ENCODE measurements around the gene CACNA2D1.

CACNA2D1 gene

DNA sequence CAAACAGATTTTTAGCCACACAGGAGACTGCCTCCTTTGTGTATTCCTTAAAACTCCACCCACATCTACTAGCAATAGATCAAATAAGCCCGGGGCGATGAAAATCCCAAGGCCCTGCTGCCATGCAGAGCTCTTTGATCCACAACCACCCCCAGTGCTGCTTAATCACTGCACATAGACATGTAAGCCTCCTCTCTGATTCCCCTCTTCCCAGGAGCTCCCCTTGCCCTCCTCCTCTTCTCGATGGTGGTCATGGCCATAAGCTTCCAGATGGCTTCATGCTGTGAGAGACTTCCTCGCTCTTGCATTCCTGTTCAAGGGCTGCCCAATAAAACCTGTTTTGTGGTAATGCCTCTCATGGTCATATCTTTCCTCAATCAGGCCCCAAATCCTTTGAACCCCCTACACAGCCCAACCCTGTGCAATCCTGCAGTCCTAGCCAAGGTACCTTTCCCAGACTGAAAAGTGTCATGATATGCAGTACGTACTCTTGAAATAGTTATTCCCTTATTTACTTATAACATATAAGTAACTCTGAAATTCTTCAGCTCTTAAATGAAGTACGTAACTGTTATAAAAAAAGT is 158.5 kb downstream of the CACNA2D1 start:
- no peak for DNase-seq (ENCODE audit: low read depth)

DNA sequence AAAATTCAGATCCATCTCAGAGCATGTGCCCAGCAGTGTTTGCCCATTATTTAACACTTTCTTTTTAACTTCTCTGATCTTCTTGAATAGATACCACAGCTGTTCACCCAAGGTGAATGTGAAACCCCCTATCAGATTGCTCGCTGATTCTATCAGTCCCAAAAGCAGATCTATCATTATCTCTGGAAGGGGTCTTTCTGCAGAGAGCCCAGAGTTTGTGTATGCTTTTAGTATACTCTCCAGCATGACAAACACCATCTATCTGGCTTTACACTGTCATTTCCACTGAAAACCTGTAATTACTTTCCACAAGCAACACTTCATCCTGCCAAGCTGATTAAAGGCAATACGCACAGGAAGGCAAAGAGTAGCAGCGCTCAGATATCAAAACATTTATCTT is 168.2 kb downstream of the CACNA2D1 start:
- DNase-seq (ENCODE audit: low read depth) = no peak

DNA sequence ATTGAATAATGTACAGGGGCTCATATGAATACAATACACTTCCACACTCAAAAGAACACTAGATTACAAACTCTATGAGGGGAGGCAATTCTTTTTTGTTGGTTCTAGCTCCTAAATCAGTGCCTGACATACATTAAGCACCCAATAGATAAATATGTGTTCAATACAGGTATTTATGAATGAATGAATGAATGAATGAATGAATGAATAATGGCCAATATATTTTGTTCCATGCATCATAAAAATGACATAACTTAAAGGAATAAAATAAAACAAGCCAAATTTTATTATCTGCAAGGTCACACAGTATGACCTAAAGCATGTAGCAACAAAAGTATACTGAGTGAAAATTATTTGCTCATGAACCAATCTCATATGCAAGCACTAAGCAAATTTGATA is 168.9 kb downstream of the CACNA2D1 start:
- no peak for DNase-seq (ENCODE audit: low read depth)

DNA sequence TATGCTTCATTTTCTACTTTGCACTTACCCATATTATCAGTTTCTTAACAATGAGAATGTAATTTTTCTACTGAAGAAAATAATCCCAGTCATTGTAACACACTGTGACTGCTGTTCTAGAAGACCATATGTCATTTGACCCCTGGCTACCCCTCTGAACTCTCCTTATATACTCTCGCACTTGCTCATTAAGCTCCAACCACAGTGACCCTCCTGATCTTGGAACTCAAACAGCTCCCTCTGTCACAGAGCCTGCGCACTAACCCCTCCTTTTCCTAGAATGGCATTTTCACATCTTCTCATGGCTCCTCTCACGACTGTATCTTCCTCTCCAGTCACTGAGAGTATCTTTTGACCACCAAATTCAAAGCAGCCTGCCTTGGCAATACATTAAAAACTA is 169.7 kb downstream of the CACNA2D1 start:
- DNase-seq (ENCODE audit: low read depth) = no peak

DNA sequence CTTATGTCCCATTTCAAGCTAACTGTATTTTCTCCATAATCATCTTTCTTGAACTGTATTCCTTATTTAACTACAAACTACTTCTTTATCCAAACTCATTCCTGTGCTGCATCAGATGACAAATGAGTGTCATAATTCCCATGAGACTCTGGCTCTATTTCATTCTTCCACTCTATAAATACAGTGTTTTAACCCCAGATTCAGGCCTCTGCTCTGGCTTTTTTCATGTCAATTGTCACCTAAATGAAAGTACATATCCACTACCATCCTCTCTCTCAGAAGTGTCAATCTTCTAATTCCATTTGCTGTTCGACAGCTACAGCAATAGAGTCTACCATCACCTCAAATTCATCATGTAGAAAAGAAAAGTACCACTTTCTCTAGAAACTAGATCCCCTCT is 172.7 kb downstream of the CACNA2D1 start:
- no peak for DNase-seq (ENCODE audit: low read depth)

DNA sequence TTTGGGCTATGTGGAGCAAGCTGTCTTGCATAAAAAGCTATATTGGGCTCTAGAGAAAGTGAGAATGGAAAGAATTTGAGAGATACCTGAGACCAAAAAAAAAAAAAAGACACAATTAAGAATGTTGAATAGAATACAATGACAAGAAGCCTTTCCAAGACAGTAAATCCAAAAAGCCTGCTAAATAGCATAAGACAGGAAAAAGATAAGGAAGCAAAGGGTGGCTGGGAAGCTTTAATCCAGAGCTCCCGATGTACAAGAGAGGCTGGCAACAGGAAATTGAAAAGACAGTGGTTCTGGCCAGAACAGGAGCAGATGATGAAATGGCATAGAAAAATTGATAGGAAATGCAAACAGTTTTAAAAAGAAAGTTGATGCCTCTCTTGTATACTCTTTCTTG is 174.9 kb downstream of the CACNA2D1 start:
- no peak for DNase-seq (ENCODE audit: low read depth)

DNA sequence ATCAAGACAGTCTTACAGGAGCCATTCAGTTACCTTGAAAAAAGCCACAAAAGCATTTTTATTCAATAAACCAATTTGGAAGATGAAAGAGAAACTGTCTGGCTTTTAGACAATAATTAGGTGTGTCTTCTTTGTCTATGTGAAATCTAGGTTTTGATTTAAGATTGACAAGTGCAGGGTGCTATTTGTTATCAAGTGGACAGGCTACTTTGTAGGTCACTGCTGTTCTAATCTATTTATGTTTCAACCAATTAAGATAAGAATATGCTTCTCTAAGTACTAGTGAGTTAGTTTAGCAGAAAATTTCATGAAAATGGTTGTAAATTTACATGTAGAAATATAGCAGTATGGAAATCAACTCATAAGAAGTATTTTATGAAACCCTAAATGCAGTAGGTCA is 177.5 kb downstream of the CACNA2D1 start:
- no peak for DNase-seq (ENCODE audit: low read depth)

DNA sequence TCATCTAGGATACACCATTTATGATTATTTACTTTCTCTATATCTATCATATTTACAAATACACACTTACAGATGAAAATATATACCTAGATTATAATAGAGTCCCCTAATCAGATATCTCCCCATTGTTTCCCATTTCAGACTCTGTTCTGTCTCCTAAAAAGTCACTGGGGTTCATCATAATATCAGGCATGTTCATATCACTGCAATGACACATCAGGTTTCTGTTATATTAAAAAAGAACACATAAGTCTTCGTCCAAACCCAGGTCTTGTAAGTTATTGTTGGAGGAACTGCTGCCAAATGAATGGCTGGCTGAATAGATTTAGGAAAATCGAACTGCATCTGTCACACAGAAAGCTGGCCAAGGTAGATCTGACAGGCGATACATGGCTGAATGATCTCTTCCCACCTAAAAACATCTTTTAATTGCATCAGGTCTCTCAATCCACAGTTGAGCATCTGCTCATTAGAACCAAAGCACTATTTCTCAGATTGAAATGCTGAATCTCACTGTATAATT is 178.7 kb downstream of the CACNA2D1 start:
- no peak for DNase-seq (ENCODE audit: low read depth)

DNA sequence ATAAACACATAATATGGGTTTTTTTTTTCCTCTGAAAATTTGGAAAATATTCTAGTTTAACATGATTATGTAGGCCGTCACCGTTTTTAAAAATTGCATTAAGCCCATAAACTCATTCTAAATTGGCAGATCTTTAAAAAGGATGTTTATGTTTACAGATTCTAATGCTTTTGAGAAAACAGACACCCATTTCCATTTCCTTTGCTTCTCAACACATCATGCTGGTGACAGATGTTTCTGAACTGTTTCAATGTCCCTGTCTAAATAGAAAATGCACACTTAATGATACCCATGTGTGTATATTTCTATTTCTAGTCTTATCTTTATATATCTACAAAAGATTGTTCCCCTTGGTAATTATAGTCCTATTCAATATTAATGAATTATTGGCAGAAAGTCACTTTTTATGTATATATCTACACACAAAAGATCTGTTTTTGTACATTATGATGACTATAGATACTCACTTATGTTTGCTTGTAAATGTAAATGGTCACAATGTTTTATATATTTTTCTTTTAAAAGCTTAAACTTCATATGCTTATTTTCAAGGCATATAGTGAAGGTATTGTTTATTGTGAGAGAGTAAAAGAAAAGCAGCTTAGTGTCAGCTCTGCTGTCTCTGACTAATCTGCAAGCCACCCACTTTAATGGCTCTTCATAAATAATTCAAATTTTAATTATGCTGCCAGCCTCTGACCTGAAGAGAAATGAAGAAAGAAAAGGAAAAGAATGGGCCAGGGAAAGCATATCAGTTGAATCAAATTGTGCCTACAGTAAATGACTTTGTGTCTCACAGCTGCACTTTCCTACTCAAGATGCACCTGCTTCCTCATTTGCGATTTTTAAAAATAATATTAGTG is 179.4 kb downstream of the CACNA2D1 start:
- DNase-seq (ENCODE audit: low read depth) = no peak

DNA sequence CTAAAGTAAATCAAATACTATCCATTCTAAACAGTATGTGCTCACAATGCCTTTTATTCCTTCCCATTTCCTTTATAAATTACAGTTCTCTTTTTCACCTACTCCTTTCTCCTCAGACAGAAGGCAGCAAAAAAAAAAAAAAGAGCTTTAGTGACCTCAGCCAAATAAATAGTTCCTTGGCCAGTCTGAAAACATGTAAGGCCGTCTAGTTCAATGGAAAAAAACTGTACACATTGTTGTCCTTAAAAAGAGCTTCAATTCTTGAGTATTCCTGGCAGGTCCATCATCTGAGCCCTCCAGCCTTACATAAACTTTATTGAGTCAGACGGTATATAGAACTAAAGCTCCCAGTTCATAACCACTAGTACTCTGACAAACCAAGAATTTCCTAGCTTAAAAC is 185.4 kb downstream of the CACNA2D1 start:
- DNase-seq (ENCODE audit: low read depth) = no peak

DNA sequence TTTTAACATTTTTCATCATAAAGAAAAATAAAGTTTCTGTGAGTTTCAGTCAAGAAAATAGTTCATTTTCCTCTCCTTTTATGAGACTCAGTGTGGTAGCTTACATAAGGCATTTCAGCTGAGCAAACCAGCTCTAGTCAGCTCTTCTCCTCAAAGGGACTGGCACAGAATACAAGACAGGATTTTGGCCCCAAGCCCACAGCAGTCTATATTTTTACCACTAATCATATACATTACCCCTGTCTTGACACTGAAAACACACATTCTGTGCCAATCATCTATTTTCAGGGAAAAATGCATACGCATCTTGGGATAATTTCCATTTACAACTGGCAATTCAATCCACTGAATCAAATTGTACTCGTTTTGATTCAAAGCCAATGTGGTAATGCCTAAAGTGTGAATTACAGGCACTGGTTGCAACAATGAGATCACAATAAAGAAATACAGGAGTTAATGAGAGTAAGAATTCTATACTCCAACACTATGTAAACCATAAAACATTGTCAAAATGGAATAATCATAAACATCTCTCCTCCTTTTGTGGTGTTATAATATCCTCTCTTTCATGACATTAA is 186.4 kb downstream of the CACNA2D1 start:
- no peak for DNase-seq (ENCODE audit: low read depth)

DNA sequence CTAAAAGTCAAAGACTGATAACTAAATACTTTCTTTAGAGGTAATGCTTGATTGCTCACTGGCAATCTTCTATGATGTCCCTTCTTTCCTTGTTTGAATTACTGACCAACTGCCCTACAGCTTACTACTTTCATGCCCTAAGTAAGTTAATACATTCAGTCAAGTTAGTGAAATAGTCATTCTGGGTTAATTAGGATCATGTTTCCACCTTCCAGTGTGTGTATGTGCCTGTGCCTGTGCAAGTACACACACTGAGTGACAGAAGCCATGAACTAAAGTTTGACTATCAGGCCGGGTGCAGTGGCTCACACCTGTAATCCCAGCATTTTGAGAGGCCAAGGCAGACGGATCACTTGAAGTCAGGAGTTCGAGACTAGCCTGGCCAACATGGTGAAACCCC is 187.9 kb downstream of the CACNA2D1 start:
- no peak for DNase-seq (ENCODE audit: low read depth)

DNA sequence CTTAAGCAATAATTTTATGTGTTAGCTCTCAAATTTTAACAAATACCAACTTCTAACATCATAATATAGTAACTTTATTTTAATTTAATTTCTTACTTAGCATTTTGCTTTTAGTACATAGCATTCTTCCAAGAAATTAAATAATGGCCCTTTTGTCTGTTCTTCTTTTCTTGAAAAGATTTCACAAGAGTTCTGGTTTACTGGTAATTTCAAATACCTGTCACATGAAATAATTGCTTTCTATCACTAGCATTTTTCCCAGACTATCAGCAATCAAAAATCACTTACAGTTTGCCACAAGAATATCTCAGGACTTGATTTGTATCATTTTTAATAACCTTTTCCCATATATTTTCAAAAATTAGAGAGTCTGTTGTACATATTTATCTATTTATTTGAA is 193.0 kb downstream of the CACNA2D1 start:
- DNase-seq (ENCODE audit: low read depth) = no peak

DNA sequence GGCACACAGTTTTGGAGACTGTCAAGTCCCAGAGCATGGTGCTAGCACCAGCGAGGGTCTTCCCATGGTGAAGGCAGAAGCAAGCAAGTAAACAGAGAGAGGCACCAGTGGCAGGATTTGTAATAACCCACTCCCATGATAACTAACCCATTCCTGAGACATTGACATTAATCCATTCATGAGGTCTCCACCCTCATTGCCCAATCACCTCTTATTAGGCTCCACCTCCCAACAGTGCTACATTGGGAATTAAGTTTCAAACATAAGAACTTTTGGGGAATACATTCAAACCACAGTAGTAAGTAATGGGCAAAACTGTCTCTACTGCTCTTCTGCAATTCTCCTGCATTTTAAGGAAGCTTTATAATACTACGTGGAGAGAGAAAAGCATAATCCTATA is 193.6 kb downstream of the CACNA2D1 start:
- no peak for DNase-seq (ENCODE audit: low read depth)

DNA sequence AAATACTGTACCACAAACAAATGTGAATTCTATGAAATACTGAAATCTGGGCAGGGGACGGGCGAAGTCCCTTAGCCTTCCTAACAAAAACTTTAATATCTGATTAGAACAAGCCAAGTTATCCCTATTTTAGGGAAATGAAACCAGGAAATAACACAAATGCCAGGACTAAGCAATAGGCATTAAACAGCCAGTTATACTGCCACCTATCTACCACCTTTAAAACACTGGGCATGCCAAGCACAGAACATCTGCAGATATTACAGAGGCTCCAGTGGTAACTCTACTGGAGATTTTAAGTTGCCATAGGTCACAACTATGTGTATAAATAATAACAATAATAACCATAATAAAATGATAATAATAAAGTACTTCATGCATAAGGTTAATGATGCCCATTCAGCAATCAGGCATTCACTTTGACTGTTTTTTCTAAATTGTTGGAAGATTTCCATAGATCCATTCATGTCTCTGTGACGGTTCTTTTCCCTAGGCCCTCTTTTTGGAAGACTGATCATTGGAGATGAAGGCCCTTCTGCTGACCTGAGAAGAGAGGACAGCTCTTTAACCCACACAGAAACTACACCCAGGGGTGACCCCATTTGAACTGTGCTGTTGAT is 195.7 kb downstream of the CACNA2D1 start:
- no peak for DNase-seq (ENCODE audit: low read depth)

DNA sequence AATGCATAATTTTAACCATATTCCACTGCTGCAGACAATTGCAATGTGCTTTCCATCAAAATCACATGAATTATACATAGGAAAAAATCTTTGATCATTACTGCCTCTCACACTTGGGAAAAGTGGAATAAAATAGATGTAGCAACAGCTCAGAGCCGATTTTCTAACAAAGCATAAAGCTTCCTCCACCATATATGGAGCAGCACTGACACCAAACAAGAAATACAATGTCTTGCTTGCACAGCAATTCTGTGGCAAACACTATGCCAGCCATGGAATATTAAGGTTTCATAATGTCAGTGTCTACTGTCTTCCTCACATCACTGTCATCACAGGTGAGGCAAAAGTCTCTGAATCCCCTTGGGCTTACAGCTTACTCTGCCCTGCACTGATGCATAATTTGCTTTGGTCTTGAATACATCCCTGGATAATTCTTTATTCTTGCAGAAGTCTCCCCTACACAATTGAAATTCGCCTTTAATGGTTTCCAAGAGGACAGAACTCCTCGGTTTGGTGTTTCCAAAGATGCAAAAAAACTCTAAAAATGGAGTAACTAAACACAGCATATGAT is 198.5 kb downstream of the CACNA2D1 start:
- DNase-seq (ENCODE audit: low read depth) = no peak

DNA sequence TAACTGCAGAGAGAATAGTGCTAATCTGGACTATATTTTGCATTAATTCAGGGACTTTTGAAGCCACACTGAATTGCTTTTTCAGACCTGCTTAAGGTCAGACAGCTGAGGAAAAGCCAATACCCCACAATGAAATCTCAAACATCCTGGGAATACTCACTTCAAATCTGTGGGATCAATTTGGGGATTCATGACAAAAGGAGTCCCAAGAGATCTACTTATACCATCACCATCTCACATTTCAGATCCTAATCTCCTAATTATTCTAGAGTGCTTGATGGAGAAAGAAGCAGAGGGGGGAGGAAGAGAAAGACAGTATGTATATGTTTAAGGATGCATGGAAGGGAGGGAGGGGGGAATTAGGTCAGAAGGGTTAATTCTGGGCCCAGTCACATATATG is 202.2 kb downstream of the CACNA2D1 start:
- no peak for DNase-seq (ENCODE audit: low read depth)

DNA sequence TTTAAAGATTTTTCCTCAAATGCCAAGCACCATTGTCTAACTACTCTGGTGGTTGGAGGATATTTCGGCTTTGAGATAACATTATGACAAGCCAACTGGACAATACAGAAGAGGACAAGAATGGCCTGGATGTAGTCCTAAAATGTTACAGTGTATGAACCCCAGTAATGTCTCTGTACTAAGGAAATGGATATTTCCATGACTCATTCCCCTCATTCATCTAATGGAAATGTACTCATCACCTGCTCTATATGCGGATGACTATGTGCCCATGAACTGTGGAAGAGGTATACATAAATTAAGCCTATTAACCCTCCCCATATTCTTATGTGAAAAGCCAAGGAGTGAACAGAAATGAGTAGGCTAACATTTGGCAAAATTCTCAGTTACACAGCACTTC is 207.9 kb downstream of the CACNA2D1 start:
- DNase-seq (ENCODE audit: low read depth) = no peak

DNA sequence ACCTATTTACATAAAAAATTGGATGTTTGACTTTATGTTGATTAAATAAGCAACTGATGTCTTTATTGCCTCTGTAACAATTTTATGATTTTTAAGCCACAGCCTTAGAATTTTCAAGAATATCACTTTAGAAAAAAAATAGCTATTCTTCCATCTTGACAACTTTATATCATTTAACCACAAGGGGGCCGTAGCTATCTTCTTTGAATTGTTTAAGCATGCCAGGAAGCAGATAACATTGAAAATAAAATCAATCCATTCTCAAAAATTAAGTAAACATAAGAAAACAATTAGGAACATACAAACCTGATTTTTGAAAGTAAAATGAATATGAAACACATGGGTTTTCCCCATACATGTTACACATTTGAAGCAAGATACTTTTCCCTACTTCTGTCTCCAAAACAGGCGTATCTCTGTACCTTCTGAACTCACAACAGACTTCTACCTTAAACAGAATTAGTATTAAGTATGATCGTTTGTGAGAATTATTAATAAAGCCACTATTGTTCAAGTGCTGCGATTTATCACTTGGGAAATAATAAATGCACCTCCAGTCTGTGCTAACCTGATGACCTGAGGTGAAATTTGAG is 209.0 kb downstream of the CACNA2D1 start:
- no peak for DNase-seq (ENCODE audit: low read depth)

DNA sequence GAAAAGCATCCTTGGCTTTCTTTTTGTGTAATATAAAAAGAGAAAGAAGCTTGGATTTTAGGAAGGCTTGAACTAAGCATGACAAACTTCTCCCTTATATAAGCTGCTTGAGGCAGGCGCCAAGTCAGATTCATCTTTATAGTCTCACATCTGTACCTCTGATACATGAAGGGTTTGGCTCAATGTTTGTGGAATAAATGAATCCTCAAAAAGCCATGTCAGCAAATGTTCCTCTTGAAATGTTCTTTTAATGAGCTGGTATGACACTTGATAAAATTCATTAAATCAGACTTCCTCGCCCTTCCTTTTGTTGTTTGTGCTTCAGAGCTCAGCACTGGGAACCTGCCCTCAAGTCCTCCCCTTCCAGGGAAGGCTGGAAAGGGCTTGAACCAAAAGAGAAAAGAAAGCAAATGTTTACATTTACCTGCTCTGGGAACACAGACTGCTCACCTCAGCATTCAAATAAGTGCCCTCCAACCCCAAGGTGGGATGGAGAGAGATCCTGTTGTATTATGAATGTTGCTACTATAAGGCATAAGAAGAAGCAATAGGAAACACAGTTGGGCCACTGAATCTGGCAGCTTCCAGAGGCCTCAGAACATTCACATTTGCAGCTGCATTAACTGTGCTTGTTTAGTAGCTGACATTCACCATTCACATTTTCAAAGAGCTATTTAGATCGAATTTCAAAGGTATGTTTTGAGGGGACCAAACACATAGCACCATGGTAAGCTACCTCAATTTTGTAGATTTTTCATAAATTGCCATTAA is 212.6 kb downstream of the CACNA2D1 start:
- DNase-seq (ENCODE audit: low read depth) = no peak

DNA sequence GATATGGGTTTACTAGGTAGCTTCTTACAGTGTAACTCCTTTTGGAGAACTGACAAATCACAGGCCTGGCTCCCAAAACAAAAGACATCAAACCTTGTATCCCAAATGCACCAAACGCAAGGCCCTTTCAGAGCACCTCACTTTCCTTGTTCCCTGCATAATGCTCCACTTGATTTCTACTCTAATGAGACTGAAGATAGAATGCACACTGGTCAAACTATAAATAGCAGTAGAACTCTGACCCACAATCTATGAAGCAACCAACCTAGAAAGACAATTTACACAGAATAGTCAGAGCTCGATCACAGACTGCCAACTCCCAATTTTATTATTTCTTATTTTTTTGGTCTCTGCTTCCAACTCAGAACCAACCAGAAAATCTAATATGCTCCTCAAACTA is 214.4 kb downstream of the CACNA2D1 start:
- DNase-seq (ENCODE audit: low read depth) = no peak
